Omental fat pad (tissue), 4 donors: ENCODE data around the gene NRCAM. TPM values are rescaled to one million over a fixed set of nuclear protein-coding genes. Genes with fewer than 3 reads are reported as not detected.

Source experiments
- ATAC-seq: fragments of 150-250 bp; one replicate; pipeline ENCODE4 v1.9.1; 2016; ENCODE audit warnings: mild to moderate bottlenecking, moderate library complexity; ENCODE audit not compliant: low FRiP score
- DNase-seq: peaks from one replicate; pipeline ENCODE4 v3.0.0-alpha.2; 2019; ENCODE audit warnings: low spot score
- CTCF ChIP-seq, 3 donors: fragments of 450-650 bp; IDR thresholded peaks; one replicate each; pipeline ENCODE4 v1.5.1; 2016 to 2017; ENCODE audit warnings: antibody characterized with exemption in 3 of 3, mild to moderate bottlenecking in 3 of 3, moderate library complexity in 2 of 3
- total RNA-seq, 4 donors: library from RNA; depleted of rRNA; stranded (reverse); fragments of >200 nt; gene quantifications; one replicate each; pipeline ENCODE4 v1.1.0, GENCODE V29; 2016

Gene NRCAM
- total RNA-seq, 4 donors from 2014 or later, result 1.9 to 6.5 (median 4.6) TPM

DNA sequence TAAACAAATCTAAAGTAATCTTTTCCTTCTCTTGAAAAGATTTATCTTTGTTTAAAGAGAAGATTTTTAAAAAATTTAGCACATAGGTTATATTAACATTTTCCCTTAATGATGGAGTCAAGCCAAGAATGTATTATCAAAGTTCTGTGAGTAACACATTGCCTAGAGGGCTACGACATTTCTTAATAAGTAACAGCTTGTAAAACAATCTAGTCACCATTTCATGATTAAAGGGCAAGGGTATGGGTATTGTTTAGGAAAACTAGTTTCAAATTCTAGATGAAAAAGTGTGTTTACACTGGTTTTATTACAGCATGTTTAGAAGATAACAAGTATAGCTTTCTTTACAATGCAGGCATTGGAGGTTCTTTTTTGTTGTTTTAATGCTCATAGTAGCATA is 297.5 kb downstream of the NRCAM start:
- DNase-seq (no peak), ATAC-seq (no peak)
- no peak for TF ChIP-seq CTCF (IDR thresholded peaks at IDR 0.05)

GRCh38 chr7:108157606-108158335 is 298.5 kb downstream of the NRCAM start:
- TF ChIP-seq CTCF (IDR thresholded peaks at IDR 0.05), result no peak
- ATAC-seq (no peak), DNase-seq (no peak)

GRCh38 chr7:108156897-108157605 is 299.2 kb downstream of the NRCAM start:
- ATAC-seq (no peak), DNase-seq (no peak)
- TF ChIP-seq CTCF (IDR thresholded peaks at IDR 0.05), result no peak

DNA sequence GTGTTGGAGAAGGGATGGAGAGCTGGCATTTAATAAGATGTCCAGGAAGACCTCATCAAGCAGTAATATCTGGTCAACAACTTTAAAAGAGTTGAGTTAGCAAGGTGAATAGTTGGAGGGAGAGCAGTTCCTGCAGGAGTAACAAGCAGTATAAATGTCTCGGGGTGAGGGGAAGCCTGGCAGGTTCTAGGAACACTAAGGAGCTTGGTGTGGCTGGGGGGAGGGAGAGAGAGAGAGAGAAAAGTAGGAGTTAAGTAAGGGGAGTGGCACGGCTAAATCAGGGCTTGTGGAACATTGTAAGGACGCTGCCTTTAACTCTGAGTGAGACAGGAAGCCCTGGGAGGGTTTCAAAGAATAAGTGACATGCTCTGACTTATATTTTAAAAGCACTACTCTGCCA is 304.0 kb downstream of the NRCAM start:
- DNase-seq (no peak), ATAC-seq (no peak)
- TF ChIP-seq CTCF (IDR thresholded peaks at IDR 0.05), result no peak

GRCh38 chr7:108149908-108150307 is 306.3 kb downstream of the NRCAM start:
- no peak for ATAC-seq
- no peak for TF ChIP-seq CTCF (IDR thresholded peaks at IDR 0.05)
- DNase-seq, result no peak

- no peak for DNase-seq
- ATAC-seq, result no peak
- no peak for TF ChIP-seq CTCF (IDR thresholded peaks at IDR 0.05)
These were observed 307.1 kb downstream of the NRCAM start for GRCh38 chr7:108149119-108149518.
